ENCODE measurements around the gene C5AR1. TPM values are rescaled to one million over a fixed set of nuclear protein-coding genes. Genes with fewer than 3 reads are reported as not detected.
"Not testable (repeated sequence)": the region's sequence is repeated elsewhere in the genome, so short reads cannot be mapped to it uniquely, and the experiment has no call there.

C5AR1 gene
- 0.91 TPM for total RNA-seq
- under 1 TPM in 1 of 4 donors, not detected in 3; 0.22 TPM for polyA plus RNA-seq

GRCh38 chr19:47309608-47310007 is at the start of gene C5AR1:
Gene C5AR1, plus strand, starts transcription at chr19:47309861. Its CDS starts 35 bp downstream, at chr19:47309896.
- no peak for ATAC-seq (ENCODE audit: low read depth in 2 of 2)
- Mint-ChIP-seq H3K4me1 (peaks cover 4 to 5% (median 4%) of the 10 kb centered on the region in 4 donors), H3K36me3 (no peaks in the 10 kb centered on the region), H3K4me3 (no peak within 1 kb of the TSS), H3K27me3 (peaks cover 17% of the 10 kb centered on the region), H3K27ac (no peak within 1 kb of the TSS), H3K9me3 (peaks cover 0 to 1% (median 0%) of the 10 kb centered on the region in 7 donors)
- DNase-seq: no peak
- Histone ChIP-seq H3K9me3 (ENCODE audit: control insufficient read depth in 2 of 2, low read length in 2 of 2) (no peaks in the 10 kb centered on the region), H3K4me1 (ENCODE audit: control insufficient read depth, insufficient read depth, low read length, poor library complexity, severe bottlenecking) (peaks cover 5% of the 10 kb centered on the region), H3K27ac (ENCODE audit: insufficient read depth, low read length, poor library complexity, severe bottlenecking) (no peak within 1 kb of the TSS), H3K4me3 (ENCODE audit: low read depth, low read length) (no peak within 1 kb of the TSS), H3K36me3 (ENCODE audit: control insufficient read depth, insufficient read depth, low read length) (no peaks in the 10 kb centered on the region), H3K27me3 (ENCODE audit: control insufficient read depth, insufficient read depth, low read length) (no peaks in the 10 kb centered on the region)

GRCh38 chr19:47260476-47260875 is 49.2 kb upstream of the C5AR1 start:
- peaks cover 5% of the 10 kb centered on the region for H3K27me3 Mint-ChIP-seq
- no peak overlapping the region for H3K27ac Mint-ChIP-seq
- Histone ChIP-seq H3K4me1 (ENCODE audit: control insufficient read depth, insufficient read depth, low read length, poor library complexity, severe bottlenecking) (peaks cover 16% of the 10 kb centered on the region), H3K27ac (ENCODE audit: insufficient read depth, low read length, poor library complexity, severe bottlenecking) (no peak overlapping the region), H3K4me3 (ENCODE audit: low read depth, low read length) (no peak overlapping the region), H3K27me3 (ENCODE audit: control insufficient read depth, insufficient read depth, low read length) (no peaks in the 10 kb centered on the region), H3K9me3 (ENCODE audit: control insufficient read depth in 2 of 2, low read length in 2 of 2) (no peaks in the 10 kb centered on the region), H3K36me3 (ENCODE audit: control insufficient read depth, insufficient read depth, low read length) (peaks cover 50% of the 10 kb centered on the region)
- H3K36me3 Mint-ChIP-seq: peaks cover 36% of the 10 kb centered on the region
- no peak for ATAC-seq (ENCODE audit: low read depth in 2 of 2)
- H3K4me1 Mint-ChIP-seq: peaks cover 0 to 52% (median 36%) of the 10 kb centered on the region in 4 donors
- peak overlapping the region in 2 of 4 donors; percentile 33 to 52 for H3K4me3 Mint-ChIP-seq
- peaks cover 0 to 5% (median 0%) of the 10 kb centered on the region in 7 donors for H3K9me3 Mint-ChIP-seq
- DNase-seq: no peak

GRCh38 chr19:47261946-47262793 is 47.5 kb upstream of the C5AR1 start:
- H3K9me3 ChIP-seq (ENCODE audit: control insufficient read depth in 2 of 2, low read length in 2 of 2); H3K27ac ChIP-seq (ENCODE audit: insufficient read depth, low read length, poor library complexity, severe bottlenecking); DNase-seq; H3K27me3 Mint-ChIP-seq; ATAC-seq (ENCODE audit: low read depth in 2 of 2); H3K27me3 ChIP-seq (ENCODE audit: control insufficient read depth, insufficient read depth, low read length); H3K4me3 ChIP-seq (ENCODE audit: low read depth, low read length); H3K27ac Mint-ChIP-seq; H3K9me3 Mint-ChIP-seq: not testable (repeated sequence)
- Mint-ChIP-seq H3K4me3 (peak overlapping the region in 2 of 4 donors; percentile 47 to 58), H3K4me1 (peaks cover 0 to 44% (median 29%) of the 10 kb centered on the region in 4 donors), H3K36me3 (peaks cover 37% of the 10 kb centered on the region)
- Histone ChIP-seq H3K36me3 (ENCODE audit: control insufficient read depth, insufficient read depth, low read length) (peaks cover 57% of the 10 kb centered on the region), H3K4me1 (ENCODE audit: control insufficient read depth, insufficient read depth, low read length, poor library complexity, severe bottlenecking) (peaks cover 12% of the 10 kb centered on the region)

GRCh38 chr19:47264629-47265028 is 45.0 kb upstream of the C5AR1 start:
- Mint-ChIP-seq H3K27me3 (no peaks in the 10 kb centered on the region), H3K9me3 (no peaks in the 10 kb centered on the region), H3K36me3 (peaks cover 31% of the 10 kb centered on the region), H3K4me3 (peak overlapping the region in 1 of 4 donors; percentile 77), H3K27ac (no peak overlapping the region), H3K4me1 (peaks cover 5 to 20% (median 9%) of the 10 kb centered on the region in 4 donors)
- Histone ChIP-seq H3K9me3 (ENCODE audit: control insufficient read depth in 2 of 2, low read length in 2 of 2) (no peaks in the 10 kb centered on the region), H3K4me3 (ENCODE audit: low read depth, low read length) (no peak overlapping the region), H3K36me3 (ENCODE audit: control insufficient read depth, insufficient read depth, low read length) (peaks cover 50% of the 10 kb centered on the region), H3K27ac (ENCODE audit: insufficient read depth, low read length, poor library complexity, severe bottlenecking) (no peak overlapping the region), H3K27me3 (ENCODE audit: control insufficient read depth, insufficient read depth, low read length) (no peaks in the 10 kb centered on the region), H3K4me1 (ENCODE audit: control insufficient read depth, insufficient read depth, low read length, poor library complexity, severe bottlenecking) (no peaks in the 10 kb centered on the region)
- DNase-seq (no peak), ATAC-seq (ENCODE audit: low read depth in 2 of 2) (no peak)

GRCh38 chr19:47266401-47266941 is 43.2 kb upstream of the C5AR1 start:
- no peaks in the 10 kb centered on the region for H3K9me3 Mint-ChIP-seq
- no peak overlapping the region for H3K27ac Mint-ChIP-seq
- no peaks in the 10 kb centered on the region for H3K27me3 Mint-ChIP-seq
- H3K36me3 Mint-ChIP-seq: peaks cover 29% of the 10 kb centered on the region
- no peak for DNase-seq
- H3K4me1 Mint-ChIP-seq: peaks cover 0 to 8% (median 5%) of the 10 kb centered on the region in 4 donors
- ATAC-seq (ENCODE audit: low read depth in 2 of 2): no peak
- no peak overlapping the region for H3K4me3 Mint-ChIP-seq
- no peaks in the 10 kb centered on the region for H3K9me3 ChIP-seq (ENCODE audit: control insufficient read depth in 2 of 2, low read length in 2 of 2)
- no peak overlapping the region for H3K4me3 ChIP-seq (ENCODE audit: low read depth, low read length)
- no peak overlapping the region for H3K27ac ChIP-seq (ENCODE audit: insufficient read depth, low read length, poor library complexity, severe bottlenecking)
- no peaks in the 10 kb centered on the region for H3K27me3 ChIP-seq (ENCODE audit: control insufficient read depth, insufficient read depth, low read length)
- H3K4me1 ChIP-seq (ENCODE audit: control insufficient read depth, insufficient read depth, low read length, poor library complexity, severe bottlenecking): no peaks in the 10 kb centered on the region
- peaks cover 40% of the 10 kb centered on the region for H3K36me3 ChIP-seq (ENCODE audit: control insufficient read depth, insufficient read depth, low read length)

GRCh38 chr19:47267350-47267759 is 42.3 kb upstream of the C5AR1 start:
- peaks cover 27% of the 10 kb centered on the region for H3K36me3 Mint-ChIP-seq
- DNase-seq: no peak

GRCh38 chr19:47268028-47268427 is 41.6 kb upstream of the C5AR1 start:
- ATAC-seq (ENCODE audit: low read depth in 2 of 2) (no peak), DNase-seq (no peak)
- Histone ChIP-seq H3K27me3 (ENCODE audit: control insufficient read depth, insufficient read depth, low read length) (no peaks in the 10 kb centered on the region), H3K4me3 (ENCODE audit: low read depth, low read length) (no peak overlapping the region), H3K36me3 (ENCODE audit: control insufficient read depth, insufficient read depth, low read length) (peaks cover 34% of the 10 kb centered on the region), H3K27ac (ENCODE audit: insufficient read depth, low read length, poor library complexity, severe bottlenecking) (no peak overlapping the region), H3K9me3 (ENCODE audit: control insufficient read depth in 2 of 2, low read length in 2 of 2) (no peaks in the 10 kb centered on the region), H3K4me1 (ENCODE audit: control insufficient read depth, insufficient read depth, low read length, poor library complexity, severe bottlenecking) (peaks cover 7% of the 10 kb centered on the region)
- H3K4me1 Mint-ChIP-seq: peaks cover 4 to 13% (median 5%) of the 10 kb centered on the region in 4 donors
- peak overlapping the region in 1 of 4 donors; percentile 66 for H3K4me3 Mint-ChIP-seq
- peaks cover 22% of the 10 kb centered on the region for H3K36me3 Mint-ChIP-seq
- H3K9me3 Mint-ChIP-seq: peaks cover 0 to 1% (median 0%) of the 10 kb centered on the region in 7 donors
- H3K27ac Mint-ChIP-seq: no peak overlapping the region
- no peaks in the 10 kb centered on the region for H3K27me3 Mint-ChIP-seq

More at GRCh38 chr19:47267350-47267759, 42.3 kb upstream of the C5AR1 start:
- H3K36me3 ChIP-seq (ENCODE audit: control insufficient read depth, insufficient read depth, low read length): peaks cover 39% of the 10 kb centered on the region
- Mint-ChIP-seq H3K9me3 (peaks cover 0 to under 1% (median 0%) of the 10 kb centered on the region in 7 donors), H3K4me1 (peaks cover under 1 to 9% (median 5%) of the 10 kb centered on the region in 4 donors), H3K27me3 (no peaks in the 10 kb centered on the region), H3K4me3 (no peak overlapping the region), H3K27ac (no peak overlapping the region)
- ATAC-seq (ENCODE audit: low read depth in 2 of 2): no peak
- peaks cover under 1% of the 10 kb centered on the region for H3K4me1 ChIP-seq (ENCODE audit: control insufficient read depth, insufficient read depth, low read length, poor library complexity, severe bottlenecking)
- H3K27ac ChIP-seq (ENCODE audit: insufficient read depth, low read length, poor library complexity, severe bottlenecking): no peak overlapping the region
- no peaks in the 10 kb centered on the region for H3K27me3 ChIP-seq (ENCODE audit: control insufficient read depth, insufficient read depth, low read length)
- H3K9me3 ChIP-seq (ENCODE audit: control insufficient read depth in 2 of 2, low read length in 2 of 2): no peaks in the 10 kb centered on the region
- no peak overlapping the region for H3K4me3 ChIP-seq (ENCODE audit: low read depth, low read length)

All from CD4-positive, CD25-positive, alpha-beta regulatory T cell (primary cell).